Ishikawa (cell line): ENCODE results near the gene DNAH9.

Experiments
- CEBPB ChIP-seq: IDR thresholded peaks from 2 replicates; pipeline ENCODE4 v1.6.1; 2012
- CREB1 ChIP-seq: IDR thresholded peaks from 2 replicates; pipeline ENCODE4 v1.6.1; 2012; ENCODE audit warnings: low read depth
- EP300 ChIP-seq: IDR thresholded peaks from 2 replicates; pipeline ENCODE4 v1.6.1; 2012; ENCODE audit warnings: borderline replicate concordance
- FOXM1 ChIP-seq: IDR thresholded peaks from 2 replicates; pipeline ENCODE4 v1.6.1; 2012; ENCODE audit warnings: low read depth, borderline replicate concordance
- NFIC ChIP-seq: IDR thresholded peaks from 2 replicates; pipeline ENCODE4 v1.6.1; 2012
- RAD21 ChIP-seq: IDR thresholded peaks from 2 replicates; pipeline ENCODE4 v1.6.1; 2012; ENCODE audit warnings: low read depth
- TAF1 ChIP-seq: IDR thresholded peaks from 2 replicates; pipeline ENCODE4 v1.6.1; 2012; ENCODE audit warnings: low read depth, mild to moderate bottlenecking
- TCF12 ChIP-seq: IDR thresholded peaks from 2 replicates; pipeline ENCODE4 v1.6.1; 2012; ENCODE audit warnings: low read depth
- YY1 ChIP-seq: IDR thresholded peaks from 2 replicates; pipeline ENCODE4 v1.6.1; 2012; ENCODE audit warnings: low read depth
- TF ChIP-seq, protein P1 (sequence below): IDR thresholded peaks from 2 replicates; pipeline ENCODE4 v1.6.1; 2012; ENCODE audit warnings: low read depth, mild to moderate bottlenecking
- TF ChIP-seq, protein P2 (sequence below): IDR thresholded peaks from 2 replicates; pipeline ENCODE4 v1.6.1; 2012
- TF ChIP-seq, protein P3 (sequence below): IDR thresholded peaks from 2 replicates; pipeline ENCODE4 v1.6.1; 2012

GRCh38 chr17:11840052-11840451, 241.8 kb downstream of the DNAH9 start:
- TF ChIP-seq YY1: no peak
- TF ChIP-seq, protein P1, sequence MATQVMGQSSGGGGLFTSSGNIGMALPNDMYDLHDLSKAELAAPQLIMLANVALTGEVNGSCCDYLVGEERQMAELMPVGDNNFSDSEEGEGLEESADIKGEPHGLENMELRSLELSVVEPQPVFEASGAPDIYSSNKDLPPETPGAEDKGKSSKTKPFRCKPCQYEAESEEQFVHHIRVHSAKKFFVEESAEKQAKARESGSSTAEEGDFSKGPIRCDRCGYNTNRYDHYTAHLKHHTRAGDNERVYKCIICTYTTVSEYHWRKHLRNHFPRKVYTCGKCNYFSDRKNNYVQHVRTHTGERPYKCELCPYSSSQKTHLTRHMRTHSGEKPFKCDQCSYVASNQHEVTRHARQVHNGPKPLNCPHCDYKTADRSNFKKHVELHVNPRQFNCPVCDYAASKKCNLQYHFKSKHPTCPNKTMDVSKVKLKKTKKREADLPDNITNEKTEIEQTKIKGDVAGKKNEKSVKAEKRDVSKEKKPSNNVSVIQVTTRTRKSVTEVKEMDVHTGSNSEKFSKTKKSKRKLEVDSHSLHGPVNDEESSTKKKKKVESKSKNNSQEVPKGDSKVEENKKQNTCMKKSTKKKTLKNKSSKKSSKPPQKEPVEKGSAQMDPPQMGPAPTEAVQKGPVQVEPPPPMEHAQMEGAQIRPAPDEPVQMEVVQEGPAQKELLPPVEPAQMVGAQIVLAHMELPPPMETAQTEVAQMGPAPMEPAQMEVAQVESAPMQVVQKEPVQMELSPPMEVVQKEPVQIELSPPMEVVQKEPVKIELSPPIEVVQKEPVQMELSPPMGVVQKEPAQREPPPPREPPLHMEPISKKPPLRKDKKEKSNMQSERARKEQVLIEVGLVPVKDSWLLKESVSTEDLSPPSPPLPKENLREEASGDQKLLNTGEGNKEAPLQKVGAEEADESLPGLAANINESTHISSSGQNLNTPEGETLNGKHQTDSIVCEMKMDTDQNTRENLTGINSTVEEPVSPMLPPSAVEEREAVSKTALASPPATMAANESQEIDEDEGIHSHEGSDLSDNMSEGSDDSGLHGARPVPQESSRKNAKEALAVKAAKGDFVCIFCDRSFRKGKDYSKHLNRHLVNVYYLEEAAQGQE: no peak
- TF ChIP-seq EP300: no peak
- no peak for TF ChIP-seq RAD21
- TF ChIP-seq, protein P2, sequence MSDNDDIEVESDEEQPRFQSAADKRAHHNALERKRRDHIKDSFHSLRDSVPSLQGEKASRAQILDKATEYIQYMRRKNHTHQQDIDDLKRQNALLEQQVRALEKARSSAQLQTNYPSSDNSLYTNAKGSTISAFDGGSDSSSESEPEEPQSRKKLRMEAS: no peak
- no peak for TF ChIP-seq CEBPB
- no peak for TF ChIP-seq TAF1
- TF ChIP-seq, protein P3, sequence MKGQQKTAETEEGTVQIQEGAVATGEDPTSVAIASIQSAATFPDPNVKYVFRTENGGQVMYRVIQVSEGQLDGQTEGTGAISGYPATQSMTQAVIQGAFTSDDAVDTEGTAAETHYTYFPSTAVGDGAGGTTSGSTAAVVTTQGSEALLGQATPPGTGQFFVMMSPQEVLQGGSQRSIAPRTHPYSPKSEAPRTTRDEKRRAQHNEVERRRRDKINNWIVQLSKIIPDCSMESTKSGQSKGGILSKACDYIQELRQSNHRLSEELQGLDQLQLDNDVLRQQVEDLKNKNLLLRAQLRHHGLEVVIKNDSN: no peak
- TF ChIP-seq CREB1: no peak
- no peak for TF ChIP-seq NFIC
- TF ChIP-seq TCF12: no peak
- no peak for TF ChIP-seq FOXM1
